HG03342 (cell line): ENCODE data around the gene PRSS57.

Experiments
- ATAC-seq: cut with Tn5 transposase; IDR thresholded peaks from one replicate; pipeline ENCODE4 v1.9.1; 2021; ENCODE audit warnings: mild to moderate bottlenecking, moderate library complexity; ENCODE audit not compliant: unreplicated experiment

PRSS57 gene

GRCh38 chr19:653425-653824 lies 41.8 kb downstream of the PRSS57 start:
- ATAC-seq: no peak

GRCh38 chr19:652467-653389 lies 42.5 kb downstream of the PRSS57 start:
- ATAC-seq: no peak

- no peak for ATAC-seq
Measured at GRCh38 chr19:651991-652390, 43.3 kb downstream of the PRSS57 start.

- ATAC-seq: no peak
Measured at GRCh38 chr19:651114-651818, 44.0 kb downstream of the PRSS57 start.

- no peak for ATAC-seq
Measured at GRCh38 chr19:650121-650520, 45.1 kb downstream of the PRSS57 start.

- ATAC-seq: no peak
Measured at GRCh38 chr19:648904-649801, 46.1 kb downstream of the PRSS57 start.

- ATAC-seq: no peak
Measured at GRCh38 chr19:648305-648704, 46.9 kb downstream of the PRSS57 start.

- ATAC-seq: no peak
Measured at GRCh38 chr19:647566-648284, 47.5 kb downstream of the PRSS57 start.

- no peak for ATAC-seq
Measured at GRCh38 chr19:646779-647565, 48.3 kb downstream of the PRSS57 start.

- no peak for ATAC-seq
Measured at GRCh38 chr19:645912-646778, 49.1 kb downstream of the PRSS57 start.

- no peak for ATAC-seq
Measured at GRCh38 chr19:644789-645188, 50.5 kb downstream of the PRSS57 start.

- ATAC-seq: no peak
Measured at GRCh38 chr19:644363-644762, 50.9 kb downstream of the PRSS57 start.

GRCh38 chr19:643736-644135 lies 51.5 kb downstream of the PRSS57 start:
- no peak for ATAC-seq

GRCh38 chr19:642767-643727 lies 52.2 kb downstream of the PRSS57 start:
- ATAC-seq: no peak

- ATAC-seq: no peak
Measured at GRCh38 chr19:641702-642101, 53.5 kb downstream of the PRSS57 start.

- ATAC-seq: no peak
Measured at GRCh38 chr19:640606-641189, 54.6 kb downstream of the PRSS57 start.

- ATAC-seq: no peak
Measured at GRCh38 chr19:640161-640558, 55.1 kb downstream of the PRSS57 start.
